GM23338 (cell line): Measurements from ENCODE around the gene RNF32. TPM values are rescaled to one million over a fixed set of nuclear protein-coding genes. Genes with fewer than 3 reads are reported as not detected.
A peak's percentile ranks its signal among the peaks of the same experiment; 100 is the strongest.

Experiments used
- ATAC-seq: fragments of 200-7000 bp; cut with Tn5 transposase; 3 replicates; pipeline ENCODE4 v1.9.1; 2020
- DNase-seq: peaks from one replicate; pipeline ENCODE4 v3.0.0-alpha.2; 2015; ENCODE audit warnings: low spot score
- H2AFZ ChIP-seq: fragments of 200-600 bp; sonication (generic); 2 replicates; pipeline ENCODE4 v1.8.0; 2016; ENCODE audit warnings: antibody characterized with exemption, mild to moderate bottlenecking, moderate library complexity
- H3F3A ChIP-seq: fragments of 200-600 bp; sonication (generic); replicated peaks from 2 replicates; pipeline ENCODE4 v1.8.0; 2017; ENCODE audit warnings: antibody characterized with exemption, mixed run types, low read depth
- H3K27ac ChIP-seq: fragments of 200-600 bp; sonication (generic); 2 replicates; pipeline ENCODE4 v1.6.1; 2016; ENCODE audit warnings: low read depth
- H3K27me3 ChIP-seq: fragments of 200-600 bp; sonication (generic); 2 replicates; pipeline ENCODE4 v1.8.0; 2016; ENCODE audit warnings: mild to moderate bottlenecking, mixed run types, moderate library complexity; ENCODE audit not compliant: insufficient read depth
- H3K36me3 ChIP-seq: fragments of 200-600 bp; sonication (generic); 2 replicates; pipeline ENCODE4 v1.8.0; 2016; ENCODE audit warnings: mild to moderate bottlenecking; ENCODE audit not compliant: insufficient read depth
- H3K4me1 ChIP-seq: fragments of 200-600 bp; sonication (generic); 2 replicates; pipeline ENCODE4 v1.8.0; 2016; ENCODE audit warnings: mild to moderate bottlenecking, moderate library complexity; ENCODE audit not compliant: insufficient read depth
- H3K4me2 ChIP-seq: fragments of 200-600 bp; sonication (generic); 2 replicates; pipeline ENCODE4 v1.7.1; 2017; ENCODE audit warnings: mixed run types
- H3K4me3 ChIP-seq: fragments of 200-600 bp; sonication (generic); 2 replicates; pipeline ENCODE4 v1.6.1; 2016; ENCODE audit warnings: mixed run types
- H3K79me2 ChIP-seq: fragments of 200-600 bp; sonication (generic); replicated peaks from 2 replicates; pipeline ENCODE4 v1.8.0; 2017; ENCODE audit warnings: mild to moderate bottlenecking; ENCODE audit not compliant: insufficient read depth
- H3K9me2 ChIP-seq: fragments of 200-600 bp; sonication (generic); 2 replicates; pipeline ENCODE4 v1.8.0; 2017; ENCODE audit not compliant: insufficient read depth
- H4K20me1 ChIP-seq: fragments of 200-600 bp; sonication (generic); replicated peaks from 2 replicates; pipeline ENCODE4 v1.8.0; 2017; ENCODE audit warnings: mild to moderate bottlenecking; ENCODE audit not compliant: insufficient read depth
- H3K27ac Mint-ChIP-seq: 2 replicates; pipeline ENCODE4 v1.8.0; 2020; ENCODE audit warnings: inconsistent platforms, mild to moderate bottlenecking, moderate library complexity, mixed read lengths
- H3K27me3 Mint-ChIP-seq: 3 replicates; pipeline ENCODE4 v1.8.0; 2022; ENCODE audit warnings: low read depth, mild to moderate bottlenecking, moderate library complexity, mixed read lengths, inconsistent platforms; ENCODE audit not compliant: insufficient read depth, poor library complexity
- H3K36me3 Mint-ChIP-seq: 3 replicates; pipeline ENCODE4 v1.8.0; 2021; ENCODE audit warnings: low read depth, mild to moderate bottlenecking, inconsistent platforms, moderate library complexity, mixed read lengths
- H3K4me1 Mint-ChIP-seq: 3 replicates; pipeline ENCODE4 v1.8.0; 2020; ENCODE audit warnings: mild to moderate bottlenecking, inconsistent platforms, mixed read lengths
- H3K4me3 Mint-ChIP-seq: 3 replicates; pipeline ENCODE4 v1.8.0; 2021; ENCODE audit warnings: moderate library complexity, mild to moderate bottlenecking, inconsistent platforms, mixed read lengths
- H3K9me3 Mint-ChIP-seq: 3 replicates; pipeline ENCODE4 v1.8.0; 2020; ENCODE audit warnings: moderate library complexity, mild to moderate bottlenecking, inconsistent platforms, mixed read lengths
- CREB1 ChIP-seq: fragments of 250-450 bp; sonication (Bioruptor Pico); IDR thresholded peaks from 2 replicates; pipeline ENCODE4 v1.5.0; 2020; ENCODE audit warnings: low read depth, mild to moderate bottlenecking, moderate library complexity
- CTCF ChIP-seq, 2 experiments: fragments of 200-600 bp in 1 of 2; sonication (generic) in 1 of 2; conservative IDR thresholded peaks; 2 replicates each; pipeline versions ENCODE4 v1.5.1 to v1.6.1; 2016 to 2017; ENCODE audit warnings: antibody characterized with exemption in 2 of 2, low read depth in 2 of 2, mild to moderate bottlenecking in 2 of 2, moderate library complexity in 1 of 2
- EZH2 ChIP-seq: fragments of 200-600 bp; sonication (generic); IDR thresholded peaks from one replicate; pipeline ENCODE4 v1.8.0; 2017; ENCODE audit warnings: antibody characterized with exemption, mild to moderate bottlenecking, low read depth; ENCODE audit not compliant: unreplicated experiment
- EZH2phosphoT487 ChIP-seq: fragments of 200-600 bp; sonication (generic); IDR thresholded peaks from one replicate; pipeline ENCODE4 v1.8.1; 2018; ENCODE audit warnings: antibody characterized with exemption; ENCODE audit not compliant: unreplicated experiment
- JUNB ChIP-seq: IDR thresholded peaks from one replicate; pipeline ENCODE4 v1.6.1; 2016; ENCODE audit warnings: antibody characterized with exemption; ENCODE audit not compliant: unreplicated experiment
- NANOG ChIP-seq: IDR thresholded peaks from 2 replicates; pipeline ENCODE4 v1.6.1; 2016; ENCODE audit warnings: antibody characterized with exemption, borderline replicate concordance
- POLR2AphosphoS5 ChIP-seq: IDR thresholded peaks from 2 replicates; pipeline ENCODE4 v1.6.1; 2016; ENCODE audit warnings: antibody characterized with exemption, low read depth
- REST ChIP-seq: IDR thresholded peaks from one replicate; pipeline ENCODE4 v1.6.1; 2018; ENCODE audit warnings: antibody characterized with exemption; ENCODE audit not compliant: unreplicated experiment
- STAT1 ChIP-seq: IDR thresholded peaks from one replicate; pipeline ENCODE4 v1.6.1; 2016; ENCODE audit warnings: antibody characterized with exemption; ENCODE audit not compliant: unreplicated experiment
- ZNF114 ChIP-seq: fragments of 250-450 bp; sonication (Bioruptor Pico); IDR thresholded peaks from 2 replicates; pipeline ENCODE4 v1.5.0; 2020; ENCODE audit warnings: mild to moderate bottlenecking, moderate library complexity
- ZNF331 ChIP-seq: fragments of 250-450 bp; sonication (Bioruptor Pico); IDR thresholded peaks from 2 replicates; pipeline ENCODE4 v1.5.0; 2020; ENCODE audit warnings: low read depth, mild to moderate bottlenecking, moderate library complexity
- polyA plus RNA-seq: library from polyadenylated mRNA; unstranded; fragments of >200 nt; fragmentation: Nextera tagmentation; extraction: Ambion mirVana; gene quantifications from 2 replicates; pipeline ENCODE4 v1.2.1, GENCODE V29; 2016
- total RNA-seq: library from RNA; depleted of rRNA; stranded (reverse); fragments of >200 nt; shearing (Covaris generic); gene quantifications from 2 replicates; pipeline ENCODE4 v1.2.3, GENCODE V29; 2014
- TF ChIP-seq, protein P1 (sequence below): IDR thresholded peaks from 2 replicates; pipeline ENCODE4 v1.6.1; 2016; ENCODE audit warnings: antibody characterized with exemption
- TF ChIP-seq, protein P2 (sequence below): fragments of 250-450 bp; sonication (Bioruptor Pico); IDR thresholded peaks from 2 replicates; pipeline ENCODE4 v1.5.0; 2020; ENCODE audit warnings: mild to moderate bottlenecking, moderate library complexity

Gene RNF32
- total and polyA plus RNA-seq, 2 experiments from 2014 or later = 0.56 to 2.0 TPM

DNA sequence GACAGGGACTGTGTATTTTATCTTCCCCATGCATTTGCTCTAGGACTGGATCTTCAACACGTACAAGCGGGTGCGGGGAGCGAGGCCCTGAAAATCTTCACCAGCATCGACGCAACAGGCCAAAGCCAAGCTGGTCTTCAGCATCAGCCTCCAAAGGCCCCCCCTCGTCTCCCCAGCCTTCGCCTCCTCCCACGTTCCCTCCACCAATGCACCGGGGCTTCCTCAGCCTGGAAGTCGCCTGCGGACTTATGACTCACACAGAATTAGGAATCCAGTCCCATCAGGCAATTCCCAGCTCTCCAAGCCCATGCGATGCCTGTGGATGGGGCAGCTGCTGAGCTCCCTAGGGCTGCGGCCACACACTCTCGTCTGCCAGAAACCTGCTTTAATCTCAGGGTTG, 36.3 kb upstream of the RNF32 start:
- peak; percentile 30 for ATAC-seq
- H3K9me2 ChIP-seq = no peaks in the 10 kb centered on the region
- Mint-ChIP-seq H3K4me1 (peaks cover 15% of the 10 kb centered on the region), H3K4me3 (no peak overlapping the region), H3K36me3 (no peaks in the 10 kb centered on the region), H3K27ac (no peak overlapping the region), H3K9me3 (no peaks in the 10 kb centered on the region), H3K27me3 (peaks cover 5% of the 10 kb centered on the region)
- no peaks in the 10 kb centered on the region for H3K36me3 ChIP-seq
- no peak for DNase-seq
- no peaks in the 10 kb centered on the region for H3K79me2 ChIP-seq
- H3K4me2 ChIP-seq = no peak overlapping the region
- H2AFZ ChIP-seq = no peak overlapping the region
- H3F3A ChIP-seq = no peaks in the 10 kb centered on the region
- no peaks in the 10 kb centered on the region for H3K27me3 ChIP-seq
- no peaks in the 10 kb centered on the region for H4K20me1 ChIP-seq
- TF ChIP-seq CTCF (conservative IDR thresholded peaks at IDR 0.05; ENCODE audit: low read depth in 2 of 2) = no peak
- no peak for TF ChIP-seq ZNF331 (CRISPR knock-in tag)
- no peak for TF ChIP-seq JUNB
- TF ChIP-seq, protein P1, sequence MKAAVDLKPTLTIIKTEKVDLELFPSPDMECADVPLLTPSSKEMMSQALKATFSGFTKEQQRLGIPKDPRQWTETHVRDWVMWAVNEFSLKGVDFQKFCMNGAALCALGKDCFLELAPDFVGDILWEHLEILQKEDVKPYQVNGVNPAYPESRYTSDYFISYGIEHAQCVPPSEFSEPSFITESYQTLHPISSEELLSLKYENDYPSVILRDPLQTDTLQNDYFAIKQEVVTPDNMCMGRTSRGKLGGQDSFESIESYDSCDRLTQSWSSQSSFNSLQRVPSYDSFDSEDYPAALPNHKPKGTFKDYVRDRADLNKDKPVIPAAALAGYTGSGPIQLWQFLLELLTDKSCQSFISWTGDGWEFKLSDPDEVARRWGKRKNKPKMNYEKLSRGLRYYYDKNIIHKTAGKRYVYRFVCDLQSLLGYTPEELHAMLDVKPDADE = no peak
- TF ChIP-seq CREB1 (CRISPR knock-in tag) = no peak
- no peak for TF ChIP-seq ZNF114
- no peak for TF ChIP-seq POLR2AphosphoS5
- no peak for TF ChIP-seq EZH2phosphoT487
- TF ChIP-seq EZH2 = no peak
- TF ChIP-seq, protein P2, sequence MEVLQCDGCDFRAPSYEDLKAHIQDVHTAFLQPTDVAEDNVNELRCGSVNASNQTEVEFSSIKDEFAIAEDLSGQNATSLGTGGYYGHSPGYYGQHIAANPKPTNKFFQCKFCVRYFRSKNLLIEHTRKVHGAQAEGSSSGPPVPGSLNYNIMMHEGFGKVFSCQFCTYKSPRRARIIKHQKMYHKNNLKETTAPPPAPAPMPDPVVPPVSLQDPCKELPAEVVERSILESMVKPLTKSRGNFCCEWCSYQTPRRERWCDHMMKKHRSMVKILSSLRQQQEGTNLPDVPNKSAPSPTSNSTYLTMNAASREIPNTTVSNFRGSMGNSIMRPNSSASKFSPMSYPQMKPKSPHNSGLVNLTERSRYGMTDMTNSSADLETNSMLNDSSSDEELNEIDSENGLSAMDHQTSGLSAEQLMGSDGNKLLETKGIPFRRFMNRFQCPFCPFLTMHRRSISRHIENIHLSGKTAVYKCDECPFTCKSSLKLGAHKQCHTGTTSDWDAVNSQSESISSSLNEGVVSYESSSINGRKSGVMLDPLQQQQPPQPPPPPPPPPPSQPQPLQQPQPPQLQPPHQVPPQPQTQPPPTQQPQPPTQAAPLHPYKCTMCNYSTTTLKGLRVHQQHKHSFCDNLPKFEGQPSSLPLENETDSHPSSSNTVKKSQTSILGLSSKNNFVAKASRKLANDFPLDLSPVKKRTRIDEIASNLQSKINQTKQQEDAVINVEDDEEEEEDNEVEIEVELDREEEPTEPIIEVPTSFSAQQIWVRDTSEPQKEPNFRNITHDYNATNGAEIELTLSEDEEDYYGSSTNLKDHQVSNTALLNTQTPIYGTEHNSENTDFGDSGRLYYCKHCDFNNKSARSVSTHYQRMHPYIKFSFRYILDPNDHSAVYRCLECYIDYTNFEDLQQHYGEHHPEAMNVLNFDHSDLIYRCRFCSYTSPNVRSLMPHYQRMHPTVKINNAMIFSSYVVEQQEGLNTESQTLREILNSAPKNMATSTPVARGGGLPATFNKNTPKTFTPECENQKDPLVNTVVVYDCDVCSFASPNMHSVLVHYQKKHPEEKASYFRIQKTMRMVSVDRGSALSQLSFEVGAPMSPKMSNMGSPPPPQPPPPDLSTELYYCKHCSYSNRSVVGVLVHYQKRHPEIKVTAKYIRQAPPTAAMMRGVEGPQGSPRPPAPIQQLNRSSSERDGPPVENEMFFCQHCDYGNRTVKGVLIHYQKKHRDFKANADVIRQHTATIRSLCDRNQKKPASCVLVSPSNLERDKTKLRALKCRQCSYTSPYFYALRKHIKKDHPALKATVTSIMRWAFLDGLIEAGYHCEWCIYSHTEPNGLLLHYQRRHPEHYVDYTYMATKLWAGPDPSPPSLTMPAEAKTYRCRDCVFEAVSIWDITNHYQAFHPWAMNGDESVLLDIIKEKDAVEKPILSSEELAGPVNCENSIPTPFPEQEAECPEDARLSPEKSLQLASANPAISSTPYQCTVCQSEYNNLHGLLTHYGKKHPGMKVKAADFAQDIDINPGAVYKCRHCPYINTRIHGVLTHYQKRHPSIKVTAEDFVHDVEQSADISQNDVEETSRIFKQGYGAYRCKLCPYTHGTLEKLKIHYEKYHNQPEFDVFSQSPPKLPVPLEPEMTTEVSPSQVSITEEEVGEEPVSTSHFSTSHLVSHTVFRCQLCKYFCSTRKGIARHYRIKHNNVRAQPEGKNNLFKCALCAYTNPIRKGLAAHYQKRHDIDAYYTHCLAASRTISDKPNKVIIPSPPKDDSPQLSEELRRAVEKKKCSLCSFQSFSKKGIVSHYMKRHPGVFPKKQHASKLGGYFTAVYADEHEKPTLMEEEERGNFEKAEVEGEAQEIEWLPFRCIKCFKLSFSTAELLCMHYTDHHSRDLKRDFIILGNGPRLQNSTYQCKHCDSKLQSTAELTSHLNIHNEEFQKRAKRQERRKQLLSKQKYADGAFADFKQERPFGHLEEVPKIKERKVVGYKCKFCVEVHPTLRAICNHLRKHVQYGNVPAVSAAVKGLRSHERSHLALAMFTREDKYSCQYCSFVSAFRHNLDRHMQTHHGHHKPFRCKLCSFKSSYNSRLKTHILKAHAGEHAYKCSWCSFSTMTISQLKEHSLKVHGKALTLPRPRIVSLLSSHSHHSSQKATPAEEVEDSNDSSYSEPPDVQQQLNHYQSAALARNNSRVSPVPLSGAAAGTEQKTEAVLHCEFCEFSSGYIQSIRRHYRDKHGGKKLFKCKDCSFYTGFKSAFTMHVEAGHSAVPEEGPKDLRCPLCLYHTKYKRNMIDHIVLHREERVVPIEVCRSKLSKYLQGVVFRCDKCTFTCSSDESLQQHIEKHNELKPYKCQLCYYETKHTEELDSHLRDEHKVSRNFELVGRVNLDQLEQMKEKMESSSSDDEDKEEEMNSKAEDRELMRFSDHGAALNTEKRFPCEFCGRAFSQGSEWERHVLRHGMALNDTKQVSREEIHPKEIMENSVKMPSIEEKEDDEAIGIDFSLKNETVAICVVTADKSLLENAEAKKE = no peak
- no peak for TF ChIP-seq REST
- TF ChIP-seq STAT1 = no peak
- no peak for TF ChIP-seq NANOG
- no peak overlapping the region for H3K4me3 ChIP-seq
- H3K4me1 ChIP-seq = no peaks in the 10 kb centered on the region
- H3K27ac ChIP-seq = no peak overlapping the region
